SH-SY5Y (cell line): Measurements from ENCODE around the gene CDC42EP4.

Source experiments
- GATA2 ChIP-seq: IDR thresholded peaks from 2 replicates; pipeline ENCODE4 v1.6.1; 2011; ENCODE audit warnings: mild to moderate bottlenecking, low read depth, low read length
- GATA3 ChIP-seq: IDR thresholded peaks from 2 replicates; pipeline ENCODE4 v1.6.1; 2011; ENCODE audit warnings: low read depth, mild to moderate bottlenecking, low read length, moderate library complexity

DNA sequence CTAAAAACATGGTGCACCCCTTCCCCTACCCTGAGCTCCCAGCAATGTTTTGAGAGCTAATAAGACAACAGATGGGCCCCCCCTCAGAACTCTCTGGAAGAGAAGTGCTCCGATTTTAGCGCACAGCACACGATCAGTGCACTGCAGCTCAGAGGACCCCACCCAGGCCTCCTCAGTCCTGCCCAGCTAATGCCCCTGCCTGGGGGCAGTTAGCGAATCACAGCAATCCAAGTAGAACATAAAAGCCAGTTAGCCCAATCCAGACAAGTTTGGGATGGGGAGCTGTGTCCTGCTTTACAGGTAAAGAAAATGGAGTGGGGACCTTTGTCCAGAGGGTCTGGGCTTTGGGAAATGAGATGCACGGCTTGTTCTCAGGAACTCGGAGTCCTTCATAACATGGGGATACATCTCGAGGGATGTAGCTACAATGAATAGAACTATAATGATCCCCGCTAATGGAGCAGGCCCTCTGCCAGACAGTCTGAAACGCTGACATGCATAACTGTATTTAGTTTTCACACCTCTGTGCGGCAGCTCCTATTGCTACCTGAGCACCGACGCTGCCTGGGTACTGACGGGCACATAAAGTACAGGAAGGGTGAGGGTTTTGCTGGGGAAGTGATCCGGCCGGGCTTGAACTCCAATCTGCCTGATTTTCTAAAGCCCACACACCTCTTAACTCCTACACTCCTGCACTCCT lies 29.7 kb upstream of the CDC42EP4 start:
- TF ChIP-seq GATA3: no peak
- TF ChIP-seq GATA2: no peak
